Measurements from ENCODE around the gene IFITM10.

DNA sequence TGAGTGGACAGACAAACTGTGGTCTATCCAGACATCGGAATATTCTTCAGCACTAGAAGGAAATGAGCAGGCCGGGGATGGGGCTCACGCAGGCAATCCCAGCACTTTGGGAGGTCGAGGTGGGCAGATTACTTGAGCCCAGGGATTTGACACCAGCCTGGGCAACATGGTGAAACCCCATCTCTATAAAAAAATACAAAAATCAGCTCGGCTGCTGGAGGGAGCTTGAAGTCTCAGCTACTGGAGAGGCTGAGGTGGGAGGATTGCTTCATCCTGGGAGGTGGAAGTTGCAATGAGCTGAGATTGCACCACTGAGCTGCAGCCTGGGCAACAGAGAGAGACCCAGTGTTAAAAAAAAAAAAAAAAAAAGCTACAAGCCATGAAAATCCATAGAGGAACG, 21.3 kb upstream of the IFITM10 start:
- TF ChIP-seq, protein P1, sequence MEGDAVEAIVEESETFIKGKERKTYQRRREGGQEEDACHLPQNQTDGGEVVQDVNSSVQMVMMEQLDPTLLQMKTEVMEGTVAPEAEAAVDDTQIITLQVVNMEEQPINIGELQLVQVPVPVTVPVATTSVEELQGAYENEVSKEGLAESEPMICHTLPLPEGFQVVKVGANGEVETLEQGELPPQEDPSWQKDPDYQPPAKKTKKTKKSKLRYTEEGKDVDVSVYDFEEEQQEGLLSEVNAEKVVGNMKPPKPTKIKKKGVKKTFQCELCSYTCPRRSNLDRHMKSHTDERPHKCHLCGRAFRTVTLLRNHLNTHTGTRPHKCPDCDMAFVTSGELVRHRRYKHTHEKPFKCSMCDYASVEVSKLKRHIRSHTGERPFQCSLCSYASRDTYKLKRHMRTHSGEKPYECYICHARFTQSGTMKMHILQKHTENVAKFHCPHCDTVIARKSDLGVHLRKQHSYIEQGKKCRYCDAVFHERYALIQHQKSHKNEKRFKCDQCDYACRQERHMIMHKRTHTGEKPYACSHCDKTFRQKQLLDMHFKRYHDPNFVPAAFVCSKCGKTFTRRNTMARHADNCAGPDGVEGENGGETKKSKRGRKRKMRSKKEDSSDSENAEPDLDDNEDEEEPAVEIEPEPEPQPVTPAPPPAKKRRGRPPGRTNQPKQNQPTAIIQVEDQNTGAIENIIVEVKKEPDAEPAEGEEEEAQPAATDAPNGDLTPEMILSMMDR (IDR thresholded peaks at IDR 0.05): no peak
- TF ChIP-seq EP300 (IDR thresholded peaks at IDR 0.05) (no peak), POLR2AphosphoS5 (IDR thresholded peaks at IDR 0.05) (no peak), POLR2A (IDR thresholded peaks at IDR 0.05; ENCODE audit: low read depth) (no peak)

Measured in esophagus muscularis mucosa (tissue), 4 donors.